SK-MEL-5 (cell line): ENCODE data around the gene C16orf86. TPM values are rescaled to one million over a fixed set of nuclear protein-coding genes. Genes with fewer than 3 reads are reported as not detected.
A peak's percentile ranks its signal among the peaks of the same experiment; 100 is the strongest.

Experiments
- DNase-seq: peaks from one replicate; pipeline ENCODE4 v3.0.0-alpha.2; 2016; ENCODE audit warnings: low read depth, low spot score
- in situ Hi-C: cut with HindIII; loops from 2 replicates; pipeline ENCODE4 v1.10.0; 2016; ENCODE audit warnings: low sequenced_read_pairs, high pct_unique_total_duplicates, low pct_unique_long_range_greater_than_20kb
- polyA plus RNA-seq, 2 experiments: library from polyadenylated mRNA; depleted of rRNA; stranded (reverse); fragments of >200 nt; gene quantifications; 2 replicates each; pipeline ENCODE4 v1.2.3, GENCODE V29; 2015
- total RNA-seq: library from RNA; depleted of rRNA; stranded (reverse); fragments of >200 nt; shearing (Covaris generic); gene quantifications from 2 replicates; pipeline ENCODE4 v1.2.3, GENCODE V29; 2014; rRNA removed

Gene C16orf86
- total RNA-seq = 0.98 and 3.1 TPM in 2 replicates
- polyA plus RNA-seq (2015; cell fraction: cytosol; rRNA removed) = 5.3 and 7.6 TPM in 2 replicates
- polyA plus RNA-seq (2015; cell fraction: nucleus; rRNA removed) = 21.3 and 39.4 TPM in 2 replicates

GRCh38 chr16:67666559-67667452 lies at the start of gene C16orf86, which contains the start of gene ENKD1:
TSS of gene C16orf86 (plus strand) at chr16:67666814. CDS start at chr16:67666971, 157 bp downstream.
TSS of gene ENKD1 (minus strand) at chr16:67666750. CDS start at chr16:67666442, 308 bp downstream.
- in situ Hi-C loops = no loop called here
- DNase-seq = peak; percentile 72

GRCh38 chr16:67628216-67628615 lies 38.4 kb upstream of the C16orf86 start:
- in situ Hi-C loops = no loop called here
- no peak for DNase-seq

- no peak for DNase-seq
- in situ Hi-C loops = no loop called here
Observed at GRCh38 chr16:67632415-67633172, 34.0 kb upstream of the C16orf86 start.

- no peak for DNase-seq
- in situ Hi-C loops = no loop called here
Observed at GRCh38 chr16:67636713-67637112, 29.9 kb upstream of the C16orf86 start.

DNA sequence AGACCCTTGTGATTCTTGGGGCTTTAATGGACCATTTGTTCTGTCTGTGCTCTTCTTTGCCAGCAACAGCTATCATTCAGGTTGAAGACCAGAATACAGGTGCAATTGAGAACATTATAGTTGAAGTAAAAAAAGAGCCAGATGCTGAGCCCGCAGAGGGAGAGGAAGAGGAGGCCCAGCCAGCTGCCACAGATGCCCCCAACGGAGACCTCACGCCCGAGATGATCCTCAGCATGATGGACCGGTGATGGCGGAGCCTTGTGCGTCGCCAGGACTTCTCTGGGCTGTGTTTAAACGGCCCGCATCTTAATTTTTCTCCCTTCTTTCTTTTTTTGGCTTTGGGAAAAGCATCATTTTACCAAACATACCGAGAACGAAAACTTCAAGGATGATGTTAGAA lies 29.0 kb upstream of the C16orf86 start:
- no peak for DNase-seq
- in situ Hi-C loops = no loop called here

- in situ Hi-C loops = no loop called here
- DNase-seq = no peak
Observed at GRCh38 chr16:67641779-67642708, 24.6 kb upstream of the C16orf86 start.

GRCh38 chr16:67644038-67644437 lies 22.6 kb upstream of the C16orf86 start:
- DNase-seq = no peak
- in situ Hi-C loops = no loop called here

- DNase-seq = no peak
- in situ Hi-C loops = no loop called here
Observed at GRCh38 chr16:67645397-67646121, 21.1 kb upstream of the C16orf86 start.

GRCh38 chr16:67647111-67647651 lies 19.4 kb upstream of the C16orf86 start:
- in situ Hi-C loops = no loop called here
- no peak for DNase-seq

DNA sequence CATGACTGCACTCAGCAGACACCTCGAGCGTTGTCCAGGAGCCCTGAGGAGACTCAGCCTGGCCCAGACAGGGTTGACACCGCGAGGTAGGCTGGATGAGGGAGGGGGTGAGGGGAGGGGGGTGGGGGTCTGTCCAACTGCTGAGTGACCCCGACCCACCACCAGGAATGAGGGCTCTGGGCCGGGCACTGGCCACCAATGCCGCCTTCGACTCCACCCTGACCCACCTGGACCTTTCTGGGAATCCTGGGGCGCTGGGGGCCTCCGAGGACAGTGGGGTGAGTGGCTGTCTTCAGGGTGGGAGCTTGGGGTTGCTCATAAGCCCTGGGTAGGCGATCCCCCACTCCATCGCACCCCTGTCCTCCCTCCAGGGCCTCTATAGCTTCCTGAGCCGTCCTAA lies 18.9 kb upstream of the C16orf86 start:
- no peak for DNase-seq
- in situ Hi-C loops = no loop called here

DNA sequence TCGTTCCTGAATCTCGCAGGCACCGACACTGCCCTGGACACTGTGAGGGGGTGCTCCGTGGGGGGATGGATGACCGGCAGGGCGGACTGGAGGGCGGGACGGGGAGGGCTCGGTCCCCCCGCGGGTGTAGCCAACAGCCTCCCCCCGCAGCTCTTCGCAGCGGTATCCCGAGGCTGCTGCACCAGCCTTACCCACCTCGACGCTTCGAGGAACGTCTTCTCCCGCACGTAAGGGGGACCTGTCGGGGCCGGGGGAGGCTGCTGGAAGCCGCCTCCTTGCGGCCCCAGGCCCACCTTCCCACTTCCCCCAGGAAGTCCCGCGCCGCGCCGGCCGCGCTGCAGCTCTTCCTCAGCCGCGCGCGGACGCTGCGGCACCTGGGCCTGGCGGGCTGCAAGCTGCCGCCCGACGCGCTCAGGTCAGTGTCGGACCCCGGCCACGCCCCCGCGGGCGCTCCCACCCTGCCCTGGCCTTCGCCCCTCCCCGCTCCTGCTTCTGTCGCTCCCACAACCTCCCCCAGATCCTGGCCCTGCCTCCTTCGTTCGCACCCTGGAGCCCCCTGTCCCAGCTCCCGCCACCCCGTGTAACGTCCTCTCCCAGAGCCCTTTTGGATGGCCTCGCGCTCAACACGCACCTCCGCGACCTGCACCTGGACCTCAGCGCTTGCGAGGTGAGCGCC lies 18.4 kb upstream of the C16orf86 start:
- no peak for DNase-seq
- in situ Hi-C loops = no loop called here

DNA sequence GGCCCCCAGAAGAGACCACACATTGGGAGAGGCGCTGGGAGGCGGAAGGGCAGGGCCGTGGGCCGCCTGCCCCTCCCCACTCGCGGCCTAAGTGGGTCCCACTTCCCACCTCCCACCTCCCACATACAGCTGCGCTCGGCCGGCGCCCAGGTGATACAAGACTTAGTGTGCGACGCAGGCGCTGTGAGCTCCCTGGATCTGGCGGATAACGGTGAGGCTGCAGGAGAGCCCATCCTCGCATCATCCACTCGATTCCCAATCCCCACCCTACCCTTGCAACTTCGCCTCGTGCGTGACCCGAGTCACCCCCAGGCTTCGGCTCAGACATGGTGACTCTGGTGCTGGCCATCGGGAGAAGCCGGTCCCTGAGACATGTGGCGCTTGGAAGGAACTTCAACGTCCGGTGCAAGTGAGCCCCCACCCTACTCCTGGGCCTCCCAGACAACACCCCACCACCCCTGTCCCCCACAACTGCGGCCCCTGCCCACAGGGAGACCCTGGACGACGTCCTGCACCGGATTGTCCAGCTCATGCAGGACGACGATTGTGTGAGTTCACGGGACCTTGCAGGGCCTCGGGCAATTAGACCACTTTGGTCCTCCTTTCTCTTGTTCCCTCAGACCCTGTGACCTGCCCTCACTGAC lies 17.7 kb upstream of the C16orf86 start:
- DNase-seq = no peak
- in situ Hi-C loops = no loop called here

- peak; percentile 50 for DNase-seq
Observed at GRCh38 chr16:67649494-67649931, 17.1 kb upstream of the C16orf86 start.

DNA sequence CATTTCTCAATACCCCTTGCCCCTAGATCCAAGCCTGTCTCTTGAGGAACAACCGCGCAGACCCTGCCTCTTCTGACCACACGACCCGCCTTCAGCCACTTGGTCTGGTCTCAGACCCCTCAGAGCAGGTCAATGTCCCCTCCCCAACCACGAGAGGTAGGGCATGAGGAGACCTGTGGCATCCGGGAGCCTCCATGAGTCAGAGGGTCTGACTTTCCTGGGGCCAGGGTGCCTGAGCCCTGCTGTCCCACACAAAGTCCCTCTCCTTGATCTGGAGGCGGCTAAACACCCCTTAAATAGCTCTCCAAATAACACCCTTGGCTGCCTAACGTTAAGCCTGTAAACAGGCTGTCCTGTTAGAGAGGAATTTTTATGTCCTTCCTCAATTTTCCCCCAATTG lies 16.6 kb upstream of the C16orf86 start:
- in situ Hi-C loops = no loop called here
- DNase-seq = no peak

More at GRCh38 chr16:67649494-67649931, 17.1 kb upstream of the C16orf86 start:
- in situ Hi-C loops = no loop called here

DNA sequence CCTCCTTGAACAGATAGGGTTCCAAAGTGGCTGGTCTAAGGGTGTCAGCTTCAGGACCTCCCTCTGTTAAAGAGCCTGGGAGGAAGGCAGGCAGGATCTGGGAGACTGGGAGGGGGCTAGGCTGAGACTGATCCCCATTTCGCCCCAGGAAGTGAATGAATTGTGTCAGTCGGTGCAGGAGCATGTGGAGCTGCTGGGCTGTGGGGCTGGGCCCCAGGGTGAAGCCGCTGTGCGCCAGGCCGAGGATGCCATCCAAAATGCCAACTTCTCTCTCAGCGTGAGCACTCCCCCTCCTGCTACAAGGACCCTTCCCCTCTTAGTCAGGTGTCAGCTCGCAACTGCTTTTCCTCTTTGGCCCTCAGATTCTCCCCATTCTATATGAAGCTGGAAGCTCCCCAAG lies 15.6 kb upstream of the C16orf86 start:
- in situ Hi-C loops = no loop called here
- DNase-seq = no peak

DNA sequence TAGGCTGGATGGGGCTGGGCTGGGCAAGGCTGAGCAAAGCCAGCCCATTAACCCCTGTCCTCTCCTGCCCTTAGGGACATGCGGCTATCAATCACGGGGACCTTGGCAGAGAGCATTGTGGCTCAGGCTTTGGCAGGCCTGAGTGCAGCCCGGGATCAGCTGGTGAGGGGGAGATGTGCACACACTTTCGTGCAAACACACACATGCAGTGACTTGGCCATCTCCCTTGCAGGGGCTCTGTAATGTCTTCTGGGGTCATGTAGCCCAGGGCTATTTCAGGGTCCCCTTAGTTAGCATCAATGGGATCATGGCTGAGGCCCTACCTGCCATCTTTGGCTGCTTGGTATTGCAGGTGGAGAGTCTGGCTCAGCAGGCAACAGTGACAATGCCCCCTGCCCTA lies 14.8 kb upstream of the C16orf86 start:
- in situ Hi-C loops = no loop called here

More for the DNA sequence above, 14.8 kb upstream of the C16orf86 start:
- DNase-seq = no peak
